K562 (cell line): ENCODE data around the gene ATL3. TPM values are rescaled to one million over a fixed set of nuclear protein-coding genes. Genes with fewer than 3 reads are reported as not detected.

ENCODE experiments used
- ARID4B ChIP-seq: sonication (generic); formaldehyde crosslinking; IDR thresholded peaks from 2 replicates; pipeline ENCODE4 v1.8.0; 2022; ENCODE audit warnings: mild to moderate bottlenecking, missing genetic modification reagents
- CEBPB ChIP-seq: fragments of 450-650 bp; IDR thresholded peaks from 2 replicates; pipeline ENCODE4 v1.6.1; 2016; ENCODE audit warnings: missing genetic modification characterization, missing compliant biosample characterization
- FOXJ3 ChIP-seq: sonication (generic); formaldehyde crosslinking; IDR thresholded peaks from 2 replicates; pipeline ENCODE4 v1.4.0; 2020; ENCODE audit warnings: mild to moderate bottlenecking, missing genetic modification reagents
- MAFG ChIP-seq: fragments of 450-650 bp; conservative IDR thresholded peaks from 2 replicates; pipeline ENCODE4 v1.6.1; 2016; ENCODE audit warnings: missing genetic modification characterization, missing compliant biosample characterization
- NR4A1 ChIP-seq, 2 experiments: fragments of 250-450 bp in 1 of 2; fragments of 450-650 bp in 1 of 2; sonication (Bioruptor Pico) in 1 of 2; IDR thresholded peaks; 2 replicates each; pipeline versions ENCODE4 v1.4.0 to v1.6.1; 2016 to 2020; ENCODE audit warnings: mild to moderate bottlenecking in 2 of 2, missing compliant biosample characterization in 1 of 2, missing genetic modification characterization in 1 of 2, moderate library complexity in 1 of 2
- POLR2B ChIP-seq: fragments of 450-650 bp; IDR thresholded peaks from 2 replicates; pipeline ENCODE4 v1.6.1; 2018; ENCODE audit warnings: low read depth; ENCODE audit not compliant: partially characterized antibody
- POLR2H ChIP-seq: IDR thresholded peaks from 2 replicates; pipeline ENCODE4 v1.6.1; 2016; ENCODE audit warnings: missing genetic modification characterization, low read depth, mild to moderate bottlenecking, control low read depth, missing compliant biosample characterization, moderate library complexity
- RBM25 ChIP-seq: fragments of 200-400 bp; formaldehyde crosslinking; IDR thresholded peaks from 2 replicates; pipeline ENCODE4 v1.6.1; 2018; ENCODE audit warnings: low read length, low read depth, moderate library complexity; ENCODE audit not compliant: severe bottlenecking
- RHOXF2B ChIP-seq: fragments of 250-450 bp; sonication (Bioruptor Pico); conservative IDR thresholded peaks from 2 replicates; pipeline ENCODE4 v1.5.1; 2021
- SIN3A ChIP-seq, 2 experiments: fragments of 150-350 bp in 1 of 2; IDR thresholded peaks; 2 replicates each; pipeline ENCODE4 v1.6.1; 2011 to 2016; ENCODE audit warnings: borderline replicate concordance in 2 of 2, low read depth in 2 of 2, low read length in 2 of 2, mild to moderate bottlenecking in 2 of 2, moderate library complexity in 2 of 2; ENCODE audit not compliant: control insufficient read depth in 1 of 2
- SRSF3 ChIP-seq: fragments of 200-400 bp; formaldehyde crosslinking; IDR thresholded peaks from 2 replicates; pipeline ENCODE4 v1.6.1; 2016; ENCODE audit warnings: mild to moderate bottlenecking, low read length, moderate library complexity; ENCODE audit not compliant: insufficient read depth
- TFAM ChIP-seq: fragments of 250-450 bp; sonication (Bioruptor Pico); conservative IDR thresholded peaks from 2 replicates; pipeline ENCODE4 v1.5.0; 2021; ENCODE audit warnings: mild to moderate bottlenecking, moderate library complexity
- TOE1 ChIP-seq, 2 experiments: fragments of 450-650 bp in 1 of 2; sonication (generic) in 1 of 2; formaldehyde crosslinking in 1 of 2; IDR thresholded peaks; 2 replicates each; pipeline versions ENCODE4 v1.7.1 to v1.8.0; 2016 to 2022; ENCODE audit warnings: borderline replicate concordance in 2 of 2, mild to moderate bottlenecking in 2 of 2, antibody characterized with exemption in 1 of 2, inconsistent platforms in 1 of 2, low read depth in 1 of 2, missing genetic modification reagents in 1 of 2, moderate library complexity in 1 of 2
- ZNF696 ChIP-seq: fragments of 250-450 bp; sonication (Bioruptor Pico); conservative IDR thresholded peaks from 2 replicates; pipeline ENCODE4 v1.4.0; 2020; ENCODE audit warnings: mild to moderate bottlenecking, moderate library complexity
- ZNF766 ChIP-seq: fragments of 200-800 bp; sonication (Bioruptor generic); conservative IDR thresholded peaks from 2 replicates; pipeline ENCODE4 v1.6.1; 2016; ENCODE audit warnings: missing genetic modification characterization, missing compliant biosample characterization
- polyA plus RNA-seq, 8 experiments: library from polyadenylated mRNA; depleted of rRNA in 4 of 8; stranded (reverse) in 5 of 8; unstranded in 3 of 8; fragments of >200 nt; fragmentation: Nextera tagmentation in 2 of 8; fragmentation: Illumina TruSeq in 1 of 8; extraction: Ambion mirVana in 2 of 8; extraction: Trizol in 1 of 8; gene quantifications; 2 replicates each; pipeline versions ENCODE4 v1.2.1 to v1.2.3, GENCODE V29; 2011 to 2014; ENCODE audit warnings: inconsistent platforms in 1 of 8, missing spikeins in 1 of 8
- total RNA-seq, 7 experiments: library from RNA; depleted of rRNA in 6 of 7; stranded (reverse); fragments of >200 nt in 6 of 7; fragmentation: Illumina TruSeq in 2 of 7; extraction: Trizol in 2 of 7; gene quantifications; 2 replicates each; pipeline versions ENCODE4 v1.2.1 to v1.2.3, GENCODE V29; 2011 to 2021; ENCODE audit warnings: low replicate concordance in 1 of 7
- TF ChIP-seq, protein P1 (sequence below): IDR thresholded peaks from 2 replicates; pipeline ENCODE4 v1.6.1; 2011; ENCODE audit warnings: borderline replicate concordance, low read depth, mild to moderate bottlenecking, moderate library complexity, low read length; ENCODE audit not compliant: insufficient read depth, poor library complexity, severe bottlenecking
- TF ChIP-seq, protein P2 (sequence below): fragments of 250-450 bp; sonication (Bioruptor Pico); IDR thresholded peaks from 2 replicates; pipeline ENCODE4 v1.5.0; 2020; ENCODE audit warnings: mild to moderate bottlenecking

Gene ATL3
- total and polyA plus RNA-seq, 9 of the 15 experiments (the other 6 are each of a cell fraction or from before 2014, with no cell fraction given): 18.2 to 39.8 (median 23.9) TPM

DNA sequence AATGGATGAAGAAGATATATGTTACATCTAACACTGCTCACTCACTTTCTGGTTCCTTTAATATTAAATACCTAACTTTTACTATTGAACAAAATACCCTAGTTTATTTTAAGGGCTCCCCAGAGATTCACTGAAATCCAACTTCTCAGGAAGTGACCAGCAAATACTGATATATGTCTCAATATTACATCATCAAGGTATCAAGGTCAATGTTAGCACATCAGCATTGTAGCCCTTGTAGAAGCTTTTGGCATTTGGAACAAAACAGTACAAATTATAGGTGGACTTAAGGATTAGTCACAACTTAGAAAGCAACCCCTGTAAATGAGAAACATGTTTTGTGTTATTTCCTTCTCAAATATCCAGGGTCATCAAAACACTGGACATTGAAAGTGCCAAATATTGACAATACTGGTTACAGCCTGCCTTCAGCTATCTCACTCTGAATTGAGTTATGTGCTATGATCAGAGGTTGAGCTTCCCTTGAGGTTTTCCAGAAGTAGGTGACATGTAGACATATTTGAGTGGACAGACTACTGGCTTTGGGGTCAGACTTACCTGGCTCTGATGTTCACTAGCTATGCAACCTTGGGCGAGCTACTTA, 1.9 kb upstream of the ATL3 start (continued):
- TF ChIP-seq, protein P1, sequence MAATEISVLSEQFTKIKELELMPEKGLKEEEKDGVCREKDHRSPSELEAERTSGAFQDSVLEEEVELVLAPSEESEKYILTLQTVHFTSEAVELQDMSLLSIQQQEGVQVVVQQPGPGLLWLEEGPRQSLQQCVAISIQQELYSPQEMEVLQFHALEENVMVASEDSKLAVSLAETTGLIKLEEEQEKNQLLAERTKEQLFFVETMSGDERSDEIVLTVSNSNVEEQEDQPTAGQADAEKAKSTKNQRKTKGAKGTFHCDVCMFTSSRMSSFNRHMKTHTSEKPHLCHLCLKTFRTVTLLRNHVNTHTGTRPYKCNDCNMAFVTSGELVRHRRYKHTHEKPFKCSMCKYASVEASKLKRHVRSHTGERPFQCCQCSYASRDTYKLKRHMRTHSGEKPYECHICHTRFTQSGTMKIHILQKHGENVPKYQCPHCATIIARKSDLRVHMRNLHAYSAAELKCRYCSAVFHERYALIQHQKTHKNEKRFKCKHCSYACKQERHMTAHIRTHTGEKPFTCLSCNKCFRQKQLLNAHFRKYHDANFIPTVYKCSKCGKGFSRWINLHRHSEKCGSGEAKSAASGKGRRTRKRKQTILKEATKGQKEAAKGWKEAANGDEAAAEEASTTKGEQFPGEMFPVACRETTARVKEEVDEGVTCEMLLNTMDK: no peak
- TF ChIP-seq NR4A1 (CRISPR knock-in tag; IDR thresholded peaks at IDR 0.05) (no peak), NR4A1 (tag; IDR thresholded peaks at IDR 0.05) (no peak), MAFG (tag) (no peak), CEBPB (peak; percentile 31; the same call in 1 of the 2 replicates), ZNF696 (CRISPR knock-in tag) (no peak), TFAM (CRISPR knock-in tag) (no peak), ARID4B (CRISPR knock-in tag) (no peak), ZNF766 (CRISPR knock-in tag) (no peak), RBM25 (peak; percentile 42), FOXJ3 (CRISPR knock-in tag) (no peak), RHOXF2B (CRISPR knock-in tag) (no peak), SRSF3 (no peak), SIN3A (IDR thresholded peaks at IDR 0.05; ENCODE audit: borderline replicate concordance in 2 of 2, control insufficient read depth in 1 of 2, low read depth in 2 of 2, low read length in 2 of 2) (no peak), POLR2H (tag) (peak; percentile 54), TOE1 (IDR thresholded peaks at IDR 0.05; ENCODE audit: borderline replicate concordance) (no peak), TOE1 (CRISPR knock-in tag; IDR thresholded peaks at IDR 0.05; ENCODE audit: borderline replicate concordance, low read depth) (no peak), POLR2B (no peak)
- TF ChIP-seq, protein P2, sequence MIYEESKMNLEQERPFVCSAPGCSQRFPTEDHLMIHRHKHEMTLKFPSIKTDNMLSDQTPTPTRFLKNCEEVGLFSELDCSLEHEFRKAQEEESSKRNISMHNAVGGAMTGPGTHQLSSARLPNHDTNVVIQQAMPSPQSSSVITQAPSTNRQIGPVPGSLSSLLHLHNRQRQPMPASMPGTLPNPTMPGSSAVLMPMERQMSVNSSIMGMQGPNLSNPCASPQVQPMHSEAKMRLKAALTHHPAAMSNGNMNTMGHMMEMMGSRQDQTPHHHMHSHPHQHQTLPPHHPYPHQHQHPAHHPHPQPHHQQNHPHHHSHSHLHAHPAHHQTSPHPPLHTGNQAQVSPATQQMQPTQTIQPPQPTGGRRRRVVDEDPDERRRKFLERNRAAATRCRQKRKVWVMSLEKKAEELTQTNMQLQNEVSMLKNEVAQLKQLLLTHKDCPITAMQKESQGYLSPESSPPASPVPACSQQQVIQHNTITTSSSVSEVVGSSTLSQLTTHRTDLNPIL: no peak
